Heart left ventricle (tissue), 13 donors: Measurements from ENCODE around the gene PLSCR3.

Experiments used
- CTCF ChIP-seq, 12 donors: fragments of 200-600 bp; sonication (generic) in 4 of 12; IDR thresholded peaks; one replicate each; pipeline versions ENCODE4 v1.5.0 to v1.8.0; 2018 to 2022; ENCODE audit warnings: antibody characterized with exemption in 12 of 12, mild to moderate bottlenecking in 5 of 12
- POLR2A ChIP-seq, 2 donors: fragments of 450-650 bp; IDR thresholded peaks; one replicate each; pipeline ENCODE4 v1.6.1; 2017; ENCODE audit warnings: antibody characterized with exemption in 2 of 2, mild to moderate bottlenecking in 2 of 2, moderate library complexity in 2 of 2
- donor health status: ischemic (EF 13 %, LVEDD 7.1; RV severe dilation, severe dysfunction).
- donor health status: DM: no; HTN: yes; CAD: no.
- donor health status: DM: no; HTN: no; CAD: no.
- donor health status: ischemic (EF 25% LVEDD 6.9; RV normal size, moderate dysfunction).
- donor health status: ischemic (EF 25% LVEDD 5.7; RV mildly dilated, moderate dysfunction).
- donor health status: ischemic (EF 35%, LVEDD 5.7; RV mildly dilated, moderate dysfunction).
- donor health status: nonischemic (EF 11% LVEDD 7.7; RV severe dilation, severe dysfunction).
- donor health status: DM: yes; HTN: yes; CAD: no.
- donor health status: PGD.
- donor health status: ischemic (EF 29% LVEDD 5.4; RV normal size, mild dysfunction).
- donor health status: nonischemic (EF 23%, LVEDD 6.1; RV moderate dilation, normal function).

DNA sequence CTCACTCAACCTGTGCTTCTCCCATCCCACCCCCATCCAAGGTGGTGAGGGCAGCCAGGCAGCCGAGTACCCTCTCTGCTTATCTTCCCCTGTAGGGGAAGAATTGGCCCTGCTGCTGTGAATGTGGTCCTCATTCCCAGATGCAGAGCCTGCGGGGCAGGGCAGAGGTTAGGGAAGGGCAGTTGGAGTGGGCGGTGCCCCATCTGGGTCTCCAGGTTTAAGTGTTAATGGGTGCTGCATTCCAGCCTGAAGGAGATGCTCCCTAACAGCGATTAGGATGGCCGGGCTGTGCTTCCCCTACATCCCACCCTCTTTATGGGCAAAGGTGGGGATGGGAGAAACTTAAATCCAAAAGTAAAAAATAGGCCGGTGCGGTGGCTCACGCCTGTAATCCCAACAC is 27.2 kb downstream of the PLSCR3 start:
- TF ChIP-seq POLR2A (IDR thresholded peaks at IDR 0.05) (no peak), CTCF (IDR thresholded peaks at IDR 0.05) (no peak)
